DMS 273 treated with DMSO at 0.1 percent for 48 hours (cell line): ENCODE measurements around the gene ZDHHC24.

Source experiments
- DNase-seq: peaks from one replicate; lab custom pipeline; 2025; lab: John Stamatoyannopoulos, UW

Gene ZDHHC24

DNA sequence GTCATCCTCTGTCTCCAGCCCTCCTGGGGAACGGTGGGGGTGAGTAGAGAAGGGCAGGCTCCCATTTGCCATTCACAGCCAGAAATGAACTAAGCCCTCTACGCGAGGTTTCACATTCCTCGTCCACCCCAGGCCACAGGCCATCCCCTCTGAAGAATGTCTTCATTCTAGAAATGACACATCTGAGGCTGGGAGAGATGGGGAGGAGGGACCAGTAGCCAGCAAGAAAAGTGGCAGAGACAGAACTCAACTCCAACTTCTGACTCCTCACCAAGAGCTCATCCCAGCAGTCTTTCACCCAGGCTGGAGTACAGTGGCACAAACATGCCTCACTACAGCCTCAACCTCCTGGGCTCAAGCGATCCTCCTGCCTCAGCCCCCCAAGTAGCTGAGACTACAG lies 19.1 kb upstream of the ZDHHC24 start:
- no peak for DNase-seq

DNA sequence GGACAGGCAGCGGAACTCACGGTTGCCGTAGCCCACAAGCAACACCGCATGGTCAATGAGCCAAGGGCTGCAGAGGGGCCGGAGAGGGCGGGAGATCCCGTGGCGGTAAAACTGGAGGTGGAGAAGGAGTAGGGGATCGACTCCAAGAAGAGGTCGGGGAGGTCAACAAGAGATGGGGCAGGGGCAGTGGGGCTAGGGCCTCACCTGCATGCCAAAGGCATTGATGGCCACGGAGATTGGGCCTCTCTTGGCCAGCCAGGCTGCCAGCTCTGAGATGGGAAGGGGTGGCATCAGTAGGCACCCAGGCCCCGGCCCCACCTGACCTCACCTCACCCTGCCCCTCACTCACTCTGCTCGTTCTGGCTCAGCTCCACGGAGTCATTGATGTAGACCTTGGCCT lies 18.7 kb upstream of the ZDHHC24 start:
- DNase-seq, result no peak

DNA sequence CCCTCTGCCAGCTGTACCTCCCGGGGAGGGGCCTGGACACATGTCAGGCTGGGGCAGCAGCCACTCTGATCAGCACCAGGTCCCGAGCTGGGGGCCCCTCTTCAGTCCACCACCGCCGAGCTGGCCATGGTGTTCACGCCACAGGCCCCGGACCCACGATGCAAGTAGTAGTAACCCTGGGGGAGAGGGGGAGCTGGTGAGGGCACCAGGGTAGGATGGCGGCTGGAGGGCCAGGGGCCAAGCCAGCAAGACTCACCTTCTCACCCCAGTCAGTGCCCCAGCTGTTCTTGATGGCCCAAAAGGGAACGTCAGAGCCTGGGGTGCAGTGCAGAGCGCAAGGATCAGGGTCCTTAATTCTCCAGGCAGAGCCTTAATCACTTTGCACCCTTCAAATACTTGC lies 18.0 kb upstream of the ZDHHC24 start:
- DNase-seq, result no peak

DNA sequence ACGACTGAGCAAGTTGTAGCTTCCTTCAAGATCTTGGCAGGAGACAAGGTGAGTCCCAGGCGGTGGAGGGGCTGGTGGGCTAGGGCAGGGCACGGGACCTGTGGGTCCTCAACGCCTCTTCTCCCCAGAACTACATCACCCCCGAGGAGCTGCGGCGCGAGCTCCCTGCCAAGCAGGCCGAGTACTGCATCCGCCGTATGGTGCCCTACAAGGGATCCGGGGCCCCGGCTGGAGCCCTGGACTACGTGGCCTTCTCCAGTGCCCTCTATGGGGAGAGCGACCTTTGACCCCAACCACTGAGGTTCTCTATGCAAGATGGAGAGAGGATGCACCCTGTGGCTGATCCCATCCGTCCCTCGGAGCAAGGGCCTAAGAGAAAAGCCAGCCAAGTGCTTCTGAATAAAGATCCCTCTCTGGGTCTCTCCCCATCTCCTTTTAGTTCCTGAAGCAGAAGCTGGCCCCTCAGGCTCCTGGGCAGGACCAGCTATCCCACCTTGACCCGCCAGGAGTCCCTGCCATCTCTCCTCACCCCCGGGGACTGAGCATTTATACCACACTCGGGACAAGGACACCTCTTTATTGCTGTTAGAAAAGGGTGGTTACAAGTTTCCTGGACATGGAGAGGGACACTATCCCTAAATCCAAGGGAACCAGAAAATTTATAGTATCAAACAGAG lies 17.2 kb upstream of the ZDHHC24 start:
- DNase-seq, result no peak

DNA sequence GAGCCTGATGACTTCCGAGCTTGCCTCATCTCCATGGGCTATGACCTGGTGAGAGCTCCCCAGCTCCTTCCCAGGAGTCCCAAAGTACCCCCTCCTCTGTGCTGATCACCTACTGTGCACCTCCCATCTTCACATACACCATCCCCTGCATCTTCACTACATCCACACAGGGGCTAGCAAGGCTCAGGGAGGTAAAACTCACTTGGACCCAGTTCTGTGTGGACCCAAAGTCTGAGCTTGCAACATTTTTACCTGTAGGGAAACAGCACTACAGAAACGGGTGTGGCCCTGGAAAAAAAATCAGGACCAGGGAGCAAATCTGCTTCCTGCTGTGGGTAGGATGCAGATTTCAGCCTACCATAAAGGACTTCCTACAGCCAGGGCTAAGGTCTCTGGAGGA lies 16.4 kb upstream of the ZDHHC24 start:
- DNase-seq, result no peak

DNA sequence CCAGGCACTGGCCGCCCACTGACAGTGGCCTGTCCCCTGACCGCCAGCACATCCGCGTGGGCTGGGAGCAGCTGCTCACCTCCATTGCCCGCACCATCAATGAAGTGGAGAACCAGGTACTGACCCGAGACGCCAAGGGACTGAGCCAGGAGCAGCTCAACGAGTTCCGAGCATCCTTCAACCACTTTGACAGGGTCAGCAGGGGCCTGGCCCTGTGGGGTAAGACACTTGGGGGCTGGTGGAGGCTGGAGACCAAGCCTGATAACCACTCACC lies 16.1 kb upstream of the ZDHHC24 start:
- no peak for DNase-seq

DNA sequence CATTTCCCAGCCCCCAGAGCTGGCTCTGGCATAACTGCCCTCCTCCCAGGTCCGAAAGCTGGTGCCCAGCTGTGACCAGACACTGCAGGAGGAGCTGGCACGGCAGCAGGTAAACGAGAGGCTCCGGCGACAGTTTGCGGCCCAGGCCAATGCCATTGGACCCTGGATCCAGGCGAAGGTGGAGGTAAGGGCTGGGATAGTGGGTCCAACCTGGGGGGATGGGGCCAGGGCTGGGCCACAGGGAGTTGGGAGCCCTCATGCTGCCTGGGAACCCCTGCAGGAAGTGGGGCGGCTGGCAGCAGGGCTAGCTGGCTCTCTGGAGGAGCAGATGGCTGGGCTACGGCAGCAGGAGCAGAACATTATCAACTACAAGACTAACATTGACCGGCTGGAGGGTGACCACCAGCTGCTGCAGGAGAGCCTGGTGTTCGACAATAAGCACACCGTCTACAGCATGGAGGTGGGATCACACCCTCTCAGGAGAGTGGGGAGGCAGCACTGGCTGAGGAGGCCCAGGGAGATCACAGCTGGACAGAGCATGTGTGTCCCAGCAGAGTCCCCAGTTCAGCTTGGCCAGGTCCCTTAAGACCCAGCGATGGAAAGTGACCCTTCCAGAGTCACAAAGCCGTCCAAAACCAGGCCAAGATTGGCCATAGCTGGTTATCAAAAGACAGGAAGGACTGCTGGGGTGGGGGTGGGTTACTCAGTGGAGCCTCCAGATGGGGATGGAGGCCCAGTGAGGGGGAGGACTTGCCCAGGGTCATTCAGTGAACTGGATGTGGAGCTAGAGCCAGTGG lies 15.5 kb upstream of the ZDHHC24 start:
- peak; percentile 52 for DNase-seq

DNA sequence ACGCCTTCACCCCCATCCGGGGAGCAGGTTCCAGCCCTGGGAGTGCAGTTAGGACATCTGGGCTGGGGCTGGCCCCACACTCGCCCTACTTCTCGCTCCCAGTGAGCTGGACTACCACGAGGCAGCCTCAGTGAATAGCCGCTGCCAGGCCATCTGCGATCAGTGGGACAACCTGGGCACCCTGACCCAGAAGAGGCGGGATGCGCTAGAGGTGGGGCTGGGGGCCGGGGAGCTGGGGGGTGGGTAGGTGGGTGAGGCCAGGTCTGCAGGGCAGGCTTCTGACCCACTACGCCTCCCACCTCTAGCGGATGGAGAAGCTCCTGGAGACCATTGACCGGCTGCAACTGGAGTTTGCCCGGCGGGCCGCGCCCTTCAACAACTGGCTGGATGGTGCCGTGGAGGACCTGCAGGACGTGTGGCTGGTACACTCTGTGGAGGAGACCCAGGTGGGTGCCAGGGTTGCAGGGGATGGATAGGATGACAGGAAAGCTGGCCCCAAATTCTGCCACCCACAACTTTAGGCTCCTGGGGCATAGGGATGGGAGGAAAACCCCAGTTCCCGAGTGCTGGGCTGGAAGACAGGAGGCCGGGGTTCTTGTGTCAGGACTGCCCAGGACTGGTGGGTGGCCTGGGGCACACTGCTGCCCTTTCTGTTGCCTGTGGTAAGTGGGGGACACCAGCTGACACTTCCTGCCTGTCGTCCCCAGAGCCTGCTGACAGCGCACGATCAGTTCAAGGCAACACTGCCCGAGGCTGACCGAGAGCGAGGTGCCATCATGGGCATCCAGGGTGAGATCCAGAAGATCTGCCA lies 14.2 kb upstream of the ZDHHC24 start:
- no peak for DNase-seq

DNA sequence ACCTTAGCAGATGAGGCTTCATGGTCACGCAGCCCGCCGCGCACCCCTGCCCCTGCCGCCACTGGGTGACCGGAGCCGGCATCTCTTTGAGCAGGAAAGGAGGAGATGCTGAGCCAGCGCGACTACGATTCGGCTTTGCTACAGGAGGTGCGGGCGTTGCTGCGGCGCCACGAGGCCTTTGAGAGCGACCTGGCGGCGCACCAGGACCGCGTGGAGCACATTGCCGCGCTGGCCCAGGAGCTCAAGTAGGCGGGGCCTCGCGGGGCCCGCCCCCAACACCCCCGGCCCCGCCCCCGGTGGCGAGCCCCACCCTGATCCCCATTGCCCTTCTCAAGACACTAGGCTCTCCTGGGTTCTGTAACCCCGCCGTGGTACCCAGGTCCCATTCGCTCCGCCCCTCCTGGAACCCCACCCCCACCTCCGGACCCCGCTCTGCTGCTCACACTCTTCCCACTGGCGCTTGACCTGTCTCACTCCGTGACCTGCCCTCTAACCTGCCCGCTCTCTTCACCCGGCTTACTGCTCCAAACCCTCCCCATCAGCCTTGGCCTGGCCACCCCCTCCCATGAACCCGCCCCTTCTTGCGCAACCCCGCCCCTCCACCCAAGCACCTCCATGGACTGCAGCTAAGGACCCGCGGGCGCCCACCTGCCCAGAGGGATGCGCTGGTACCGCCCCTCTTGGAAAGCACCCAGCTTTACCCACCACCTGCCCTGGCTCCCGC lies 13.5 kb upstream of the ZDHHC24 start:
- no peak for DNase-seq

DNA sequence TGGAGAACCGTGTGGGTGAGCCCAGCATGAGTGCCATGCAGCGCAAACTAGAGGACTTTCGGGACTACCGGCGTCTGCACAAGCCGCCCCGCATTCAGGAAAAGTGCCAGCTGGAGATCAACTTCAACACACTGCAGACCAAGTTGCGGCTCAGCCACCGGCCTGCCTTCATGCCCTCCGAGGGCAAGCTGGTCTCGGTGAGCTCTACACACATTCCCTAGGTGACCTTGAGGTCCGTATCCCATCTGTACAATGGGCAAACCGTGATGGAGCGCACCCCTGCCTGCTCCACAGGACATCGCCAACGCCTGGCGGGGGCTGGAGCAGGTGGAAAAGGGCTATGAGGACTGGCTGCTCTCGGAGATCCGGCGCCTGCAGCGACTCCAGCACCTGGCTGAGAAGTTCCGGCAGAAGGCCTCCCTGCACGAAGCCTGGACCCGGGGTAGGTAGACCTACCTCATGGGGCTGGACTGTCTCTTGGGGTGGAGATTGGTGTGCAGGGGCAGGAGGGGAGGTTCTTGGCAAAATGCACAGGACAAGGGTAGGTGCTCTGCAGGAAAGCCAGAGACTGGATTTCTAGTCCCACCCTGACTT lies 12.0 kb upstream of the ZDHHC24 start:
- no peak for DNase-seq

DNA sequence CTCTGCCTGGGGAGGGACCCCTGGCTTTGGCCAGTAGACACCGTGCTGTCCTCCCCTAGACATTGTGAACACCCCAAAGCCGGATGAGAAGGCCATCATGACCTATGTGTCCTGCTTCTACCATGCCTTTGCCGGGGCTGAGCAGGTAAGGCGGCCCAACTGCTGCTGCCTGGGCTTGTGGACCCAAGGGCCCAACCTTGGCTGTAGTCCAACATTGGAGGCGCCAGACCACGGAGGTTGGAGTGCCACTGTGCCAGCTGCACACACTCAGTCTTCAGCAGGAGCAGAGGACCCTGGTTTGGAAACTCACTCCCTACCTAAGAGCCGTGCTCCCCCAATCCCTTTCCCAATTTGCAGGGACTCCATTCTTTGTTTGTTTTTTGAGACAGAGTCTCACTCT lies 10.2 kb upstream of the ZDHHC24 start:
- no peak for DNase-seq

DNA sequence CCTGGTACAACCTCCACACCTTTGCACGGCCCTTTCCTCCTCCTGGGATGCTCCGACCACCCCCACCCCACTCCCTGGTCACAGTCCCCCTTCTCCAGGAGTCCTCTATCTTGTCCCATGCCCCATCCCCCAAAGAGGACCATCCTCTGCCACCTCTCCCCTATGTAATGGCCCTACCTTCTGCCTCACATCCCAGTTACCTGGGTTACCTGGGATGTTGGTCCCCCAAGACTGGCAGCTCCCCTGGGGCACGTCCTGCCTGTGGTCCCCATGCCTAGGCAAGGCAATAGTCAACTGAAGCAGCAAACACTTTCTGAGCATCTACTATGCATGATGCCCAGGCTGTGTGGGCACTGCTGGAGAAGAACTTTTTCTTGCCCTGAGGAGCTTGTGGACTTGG lies 9.6 kb upstream of the ZDHHC24 start:
- no peak for DNase-seq

DNA sequence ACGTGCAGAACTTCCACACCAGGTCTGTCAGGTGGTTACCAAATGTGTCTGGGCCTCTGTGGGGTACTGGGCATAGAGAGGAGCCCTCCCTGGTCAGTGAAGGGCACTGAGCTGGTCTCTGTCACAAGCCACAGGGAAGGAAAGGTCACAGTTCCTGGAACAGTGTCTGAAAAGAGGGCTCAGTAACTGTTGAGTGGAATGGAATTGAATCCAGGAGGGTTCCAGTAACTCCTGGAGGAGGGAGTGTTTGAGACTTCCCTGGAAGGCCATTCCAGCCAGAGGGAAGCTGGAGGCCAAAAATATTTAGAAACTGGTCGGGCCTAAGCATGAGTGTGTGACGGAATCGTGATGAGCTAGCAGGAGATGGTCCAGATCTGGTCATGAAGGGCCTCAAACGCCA lies 8.8 kb upstream of the ZDHHC24 start:
- no peak for DNase-seq

DNA sequence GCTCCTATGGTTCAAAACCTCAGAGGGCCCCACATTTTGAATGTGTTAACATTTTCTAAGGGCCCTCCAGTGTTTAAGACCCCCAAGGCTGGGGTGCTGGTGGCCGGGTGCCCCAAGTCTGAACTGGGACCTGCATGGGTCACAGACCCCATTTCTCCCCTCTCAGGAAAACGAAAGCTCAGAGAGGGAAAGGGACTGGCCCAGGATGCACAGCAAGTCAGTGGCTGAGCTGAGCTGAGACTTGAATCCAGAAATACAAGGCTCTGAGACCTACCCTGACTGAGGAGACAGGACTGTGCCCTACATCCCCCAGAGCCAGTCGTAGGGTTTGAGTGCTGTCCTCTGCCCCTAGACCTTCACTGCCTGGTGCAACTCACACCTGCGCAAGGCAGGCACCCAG lies 5.0 kb upstream of the ZDHHC24 start:
- no peak for DNase-seq

DNA sequence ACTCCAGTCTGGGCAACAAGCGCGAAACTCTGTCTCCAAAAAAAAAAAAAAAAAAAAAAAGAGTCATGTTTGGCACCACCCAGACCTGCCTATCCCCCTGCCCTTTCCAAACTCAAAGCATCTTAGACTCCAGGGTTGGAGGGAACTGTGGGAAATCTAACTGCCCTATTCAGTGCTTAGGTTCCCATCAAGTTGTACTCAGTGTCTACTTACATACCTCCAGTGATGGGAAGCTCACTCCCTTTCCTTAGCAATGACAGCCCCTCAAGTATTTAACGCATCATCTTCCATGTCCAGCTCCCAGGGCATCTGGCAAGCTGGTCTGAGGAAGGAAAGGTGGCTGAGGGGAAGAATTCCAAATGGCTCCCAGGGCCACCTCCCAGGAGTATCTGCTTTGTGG lies 3.8 kb upstream of the ZDHHC24 start:
- no peak for DNase-seq

DNA sequence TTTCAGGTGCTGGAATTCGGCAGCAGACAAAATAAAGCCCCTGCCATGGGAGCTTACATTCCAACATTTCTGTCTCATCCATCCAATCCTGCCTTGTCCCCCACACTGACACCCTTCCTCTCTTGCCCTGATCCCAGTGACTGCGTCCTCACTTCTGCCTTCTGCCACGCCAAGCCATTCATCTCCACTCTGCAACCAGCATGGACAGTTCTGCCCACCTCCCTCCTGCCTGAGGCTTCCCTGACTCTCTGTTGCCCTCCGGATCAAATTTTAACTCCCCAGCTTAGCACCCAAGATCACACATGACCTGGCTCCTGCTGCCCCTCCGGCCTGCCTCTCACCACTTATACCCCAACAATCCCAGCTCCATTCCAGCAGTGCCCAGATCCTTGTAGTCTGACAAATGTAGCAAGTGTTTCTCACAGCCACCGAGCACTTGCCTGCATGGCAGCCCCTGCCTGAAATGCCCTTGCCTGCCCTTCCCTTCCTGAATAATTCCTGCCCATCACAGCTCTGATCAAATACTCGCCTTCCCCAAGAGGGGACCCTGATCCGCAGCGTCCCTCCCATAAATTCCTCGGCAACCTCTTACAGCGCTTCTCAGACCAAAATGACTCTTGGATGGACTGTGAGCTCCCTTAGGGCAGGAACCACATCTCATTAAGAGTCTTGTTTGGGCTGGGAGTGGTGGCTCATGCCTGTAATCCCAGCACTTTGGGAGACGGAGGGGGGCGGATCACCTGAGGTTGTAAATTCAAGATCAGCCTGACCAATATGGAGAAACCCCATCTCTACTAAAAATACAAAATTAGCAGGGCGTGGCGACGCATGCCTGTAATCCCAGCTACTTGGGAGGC lies 3.2 kb upstream of the ZDHHC24 start:
- DNase-seq, result no peak

DNA sequence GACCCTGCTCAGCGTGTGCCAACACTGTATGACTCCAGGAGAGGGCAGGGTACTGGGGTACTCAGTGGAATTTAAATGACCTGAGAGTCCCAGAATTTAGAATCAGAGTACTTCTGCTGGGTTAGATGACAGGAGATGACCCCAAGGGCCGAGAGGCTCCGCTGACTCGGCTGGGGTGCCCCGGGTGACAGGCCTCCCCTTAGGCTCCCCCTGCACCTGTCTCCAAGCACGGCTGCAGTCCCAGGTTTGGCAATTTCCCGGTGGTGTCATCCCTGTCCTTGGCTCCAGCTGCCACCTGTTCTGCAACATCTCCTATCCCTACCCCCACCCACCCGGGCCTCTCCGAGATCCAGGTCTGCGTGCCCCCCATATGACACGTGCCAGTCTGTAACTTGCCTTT lies 2.2 kb upstream of the ZDHHC24 start:
- DNase-seq, result no peak

DNA sequence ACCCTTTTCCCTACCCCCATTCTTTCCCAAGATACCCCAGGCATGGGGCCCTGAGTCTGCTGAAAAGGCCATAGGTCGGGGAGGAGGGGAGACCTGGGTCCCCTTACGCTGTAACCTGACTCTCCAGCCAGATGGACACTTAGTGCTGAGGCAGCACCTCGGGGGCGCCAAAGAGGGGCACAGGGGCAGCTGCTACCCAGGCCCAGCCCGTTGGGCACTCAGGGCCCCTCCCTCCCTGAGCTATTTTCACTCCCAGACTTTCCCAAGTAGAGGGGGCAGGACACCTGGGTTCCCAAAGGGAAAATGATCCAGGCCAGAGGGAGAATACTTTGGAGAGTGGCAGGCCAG lies 1.8 kb upstream of the ZDHHC24 start:
- no peak for DNase-seq

DNA sequence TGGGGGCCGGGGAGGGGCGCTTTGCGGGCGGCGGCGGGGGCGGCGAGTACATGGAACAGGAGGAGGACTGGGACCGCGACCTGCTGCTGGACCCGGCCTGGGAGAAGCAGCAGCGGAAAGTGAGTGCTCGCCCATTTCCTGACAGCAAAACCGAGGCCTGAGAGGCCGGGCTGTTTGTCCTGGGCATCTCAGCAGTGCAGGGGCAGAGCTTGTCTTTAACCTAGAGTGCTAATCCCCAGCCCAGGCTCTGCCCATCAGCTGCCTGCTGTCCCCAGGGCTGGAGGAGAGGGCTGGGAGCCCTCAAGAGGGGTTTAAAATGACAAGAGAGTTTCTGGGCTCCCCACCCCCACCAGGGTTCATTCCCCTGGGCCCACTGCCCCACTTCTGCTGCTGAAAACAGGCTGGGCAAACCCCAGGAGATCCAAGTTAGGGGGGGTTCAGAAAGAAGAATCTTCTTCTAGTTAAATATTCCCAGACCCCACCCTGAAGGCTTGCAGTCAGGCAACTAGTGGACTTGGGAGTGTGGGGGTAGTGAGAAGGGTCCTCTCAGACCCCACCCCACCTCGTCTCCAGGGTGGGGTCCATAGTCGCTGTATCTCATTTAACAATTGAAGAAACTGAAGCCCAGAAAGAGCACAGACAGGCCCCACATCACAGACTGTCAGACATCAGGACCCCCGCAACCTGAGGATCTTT lies 1.3 kb upstream of the ZDHHC24 start:
- no peak for DNase-seq

DNA sequence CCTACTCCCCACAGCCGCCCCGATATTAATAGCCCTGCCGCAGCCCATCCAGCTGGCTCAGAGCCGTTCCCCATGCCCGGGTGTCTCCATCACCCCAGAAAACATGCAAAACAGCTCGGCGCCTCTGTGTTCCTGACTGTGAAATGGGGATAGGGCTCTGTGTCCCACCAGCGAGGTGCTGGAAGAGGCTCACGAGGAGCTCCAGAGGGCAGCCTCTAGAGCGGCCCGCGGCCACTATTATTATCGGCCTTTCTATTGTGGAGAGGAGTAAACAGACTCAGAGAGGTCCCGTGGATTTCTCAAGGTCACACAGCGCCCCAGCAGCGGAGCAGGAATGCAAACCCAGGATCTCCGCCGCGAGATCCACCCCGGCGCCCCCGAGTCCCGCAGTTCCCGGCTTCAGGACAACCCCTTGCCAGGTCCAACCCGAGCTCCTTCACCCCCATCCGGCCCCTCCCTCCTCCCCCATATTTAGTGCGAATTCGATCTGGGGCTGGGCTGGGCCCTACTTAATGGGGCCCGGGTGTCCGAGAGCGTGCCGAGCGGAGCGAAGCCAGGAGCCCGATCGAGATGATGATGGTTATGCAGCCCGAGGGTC lies 619 bp upstream of the ZDHHC24 start, which contains the start of gene ACTN3:
Gene ACTN3, plus strand, starts transcription at position 536 of the 598 bp plus-strand sequence. Its CDS starts 35 bp downstream, at position 571.
- no peak for DNase-seq
